Retinal pigment epithelial cell (primary cell): ENCODE data around the gene SELENOI.
A peak's percentile ranks its signal among the peaks of the same experiment; 100 is the strongest.
"Not testable (repeated sequence)": the region's sequence is repeated elsewhere in the genome, so short reads cannot be mapped to it uniquely, and the experiment has no call there.

Source experiments
- DNase-seq: peaks from one replicate; pipeline ENCODE4 v3.0.0-alpha.2; 2010; ENCODE audit warnings: low read depth
- H3K4me3 ChIP-seq: 2 replicates; pipeline ENCODE4 v1.5.1; 2011; ENCODE audit warnings: mild to moderate bottlenecking, low read length, control low read depth, moderate library complexity
- TF ChIP-seq, protein P1 (sequence below): conservative IDR thresholded peaks from 2 replicates; pipeline ENCODE4 v1.5.1; 2011; ENCODE audit warnings: low read depth, low read length, control low read depth, inconsistent platforms

Gene SELENOI

DNA sequence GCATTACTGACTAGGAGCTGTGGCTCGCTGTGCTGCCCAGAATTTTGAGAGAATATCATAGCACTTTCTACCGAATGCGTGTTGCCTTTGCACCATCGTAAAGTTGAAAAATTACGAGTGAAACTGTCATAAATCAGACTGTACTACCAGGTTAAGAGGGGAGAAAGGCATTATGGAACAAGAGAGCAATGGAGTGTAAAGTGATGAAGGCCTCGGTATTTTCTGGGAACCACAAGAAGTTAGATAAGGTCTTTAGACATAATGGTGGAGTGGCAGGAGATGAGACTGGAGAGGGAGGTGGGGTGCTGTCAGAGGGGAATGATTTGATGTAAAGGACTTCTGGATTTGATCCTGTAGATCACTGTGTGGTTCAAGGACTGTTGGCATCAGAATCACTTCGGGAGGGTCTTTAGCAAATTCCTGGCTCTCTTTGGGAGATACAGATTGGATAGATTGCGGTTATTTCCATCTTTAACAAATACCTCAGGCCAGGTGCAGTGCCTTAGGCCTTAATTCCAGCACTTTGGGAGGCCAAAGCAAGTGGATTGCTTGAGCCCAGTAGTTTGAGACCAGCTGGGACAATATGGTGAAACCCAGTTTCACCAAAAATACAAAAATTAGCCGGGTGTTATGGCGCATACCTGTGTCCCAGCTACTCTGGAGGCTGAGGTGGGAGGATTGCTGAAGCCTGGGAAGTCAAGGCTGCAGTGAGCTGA, 5.6 kb downstream of the SELENOI start:
- no peak overlapping the region for H3K4me3 ChIP-seq
- TF ChIP-seq, protein P1, sequence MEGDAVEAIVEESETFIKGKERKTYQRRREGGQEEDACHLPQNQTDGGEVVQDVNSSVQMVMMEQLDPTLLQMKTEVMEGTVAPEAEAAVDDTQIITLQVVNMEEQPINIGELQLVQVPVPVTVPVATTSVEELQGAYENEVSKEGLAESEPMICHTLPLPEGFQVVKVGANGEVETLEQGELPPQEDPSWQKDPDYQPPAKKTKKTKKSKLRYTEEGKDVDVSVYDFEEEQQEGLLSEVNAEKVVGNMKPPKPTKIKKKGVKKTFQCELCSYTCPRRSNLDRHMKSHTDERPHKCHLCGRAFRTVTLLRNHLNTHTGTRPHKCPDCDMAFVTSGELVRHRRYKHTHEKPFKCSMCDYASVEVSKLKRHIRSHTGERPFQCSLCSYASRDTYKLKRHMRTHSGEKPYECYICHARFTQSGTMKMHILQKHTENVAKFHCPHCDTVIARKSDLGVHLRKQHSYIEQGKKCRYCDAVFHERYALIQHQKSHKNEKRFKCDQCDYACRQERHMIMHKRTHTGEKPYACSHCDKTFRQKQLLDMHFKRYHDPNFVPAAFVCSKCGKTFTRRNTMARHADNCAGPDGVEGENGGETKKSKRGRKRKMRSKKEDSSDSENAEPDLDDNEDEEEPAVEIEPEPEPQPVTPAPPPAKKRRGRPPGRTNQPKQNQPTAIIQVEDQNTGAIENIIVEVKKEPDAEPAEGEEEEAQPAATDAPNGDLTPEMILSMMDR: no peak
- no peak for DNase-seq

DNA sequence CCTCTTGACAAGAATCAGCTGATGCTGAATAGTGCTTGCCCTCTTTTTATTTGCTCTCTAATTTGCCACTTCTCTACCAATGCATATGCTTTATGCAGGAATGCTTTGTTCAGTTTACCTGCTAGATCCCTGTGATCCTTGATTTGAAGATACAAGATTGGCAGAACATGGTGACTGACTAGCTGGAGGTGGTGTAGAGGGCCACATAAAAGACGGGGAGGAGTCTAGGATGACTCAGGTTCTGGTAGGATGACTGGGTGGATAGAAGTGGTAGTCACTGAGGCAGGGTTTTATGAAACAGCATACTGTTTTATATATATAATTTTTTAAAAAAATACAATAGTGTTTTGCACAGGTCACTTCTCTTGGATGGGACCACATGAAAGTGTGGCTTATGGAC, 6.9 kb downstream of the SELENOI start:
- TF ChIP-seq, protein P1: no peak
- no peak overlapping the region for H3K4me3 ChIP-seq
- DNase-seq: no peak

DNA sequence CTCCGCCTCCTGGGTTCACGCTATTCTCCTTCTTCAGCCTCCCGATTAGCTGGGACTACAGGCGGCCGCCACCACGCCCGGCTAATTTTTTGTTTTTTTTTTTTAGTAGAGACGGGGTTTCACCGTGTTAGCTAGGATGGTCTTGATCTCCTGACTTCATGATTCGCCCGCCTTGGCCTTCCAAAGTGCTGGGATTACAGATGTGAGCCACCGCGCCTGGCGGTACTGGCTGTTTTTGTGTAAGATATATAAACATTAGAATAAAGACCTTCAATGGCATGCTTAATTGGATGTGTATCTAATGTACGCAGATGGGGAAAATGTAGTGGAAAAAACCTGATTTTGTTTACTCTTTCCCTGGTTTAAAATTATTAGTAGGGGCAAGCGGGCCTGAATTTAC, 8.5 kb downstream of the SELENOI start:
- DNase-seq, H3K4me3 ChIP-seq: not testable (repeated sequence)

DNA sequence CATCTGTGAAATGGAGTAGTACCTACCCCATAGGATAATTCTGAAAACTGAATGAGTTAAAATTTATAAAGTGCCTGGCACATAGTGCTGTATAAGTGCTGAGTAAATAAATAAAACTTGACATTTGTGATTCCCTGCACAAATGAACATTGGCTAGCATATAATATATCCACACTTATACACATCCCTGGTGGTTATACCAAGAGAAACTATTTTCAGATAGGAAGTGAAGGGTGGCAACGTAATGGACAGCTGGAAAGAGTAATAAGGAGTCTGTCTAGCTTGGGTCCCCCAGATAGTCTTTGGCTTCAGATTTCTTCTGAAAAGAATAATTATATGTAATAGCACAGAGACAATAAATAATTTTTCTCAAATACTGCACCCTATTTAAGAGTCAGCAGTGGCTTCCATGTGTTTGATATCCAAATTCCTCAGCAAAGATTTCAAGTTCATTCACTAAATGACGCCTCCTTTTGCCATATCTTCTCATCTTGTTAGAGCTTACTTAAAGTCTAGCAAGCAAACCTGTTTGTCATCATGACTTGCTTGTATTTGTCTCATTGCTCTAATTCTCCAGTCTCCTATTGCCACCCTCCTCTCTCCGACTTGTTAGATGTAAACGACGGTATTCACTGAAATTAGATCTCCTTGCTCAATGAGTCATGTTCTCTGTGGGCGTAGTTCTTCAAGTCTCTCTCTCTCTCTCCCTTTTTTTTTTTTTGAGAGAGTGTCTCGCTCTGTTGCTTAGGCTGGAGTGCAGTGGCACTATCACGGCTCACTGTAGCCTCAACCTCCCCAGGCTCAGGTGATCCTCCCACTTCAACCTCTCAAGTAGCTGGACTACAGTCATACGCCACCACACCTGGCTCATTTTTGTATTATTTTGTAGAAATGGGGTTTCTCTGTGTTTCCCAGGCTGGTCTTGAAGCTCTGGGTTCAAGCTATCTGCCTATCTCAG, 9.4 kb downstream of the SELENOI start:
- TF ChIP-seq, protein P1: no peak
- peak; percentile 91 for DNase-seq
- H3K4me3 ChIP-seq: no peak overlapping the region

DNA sequence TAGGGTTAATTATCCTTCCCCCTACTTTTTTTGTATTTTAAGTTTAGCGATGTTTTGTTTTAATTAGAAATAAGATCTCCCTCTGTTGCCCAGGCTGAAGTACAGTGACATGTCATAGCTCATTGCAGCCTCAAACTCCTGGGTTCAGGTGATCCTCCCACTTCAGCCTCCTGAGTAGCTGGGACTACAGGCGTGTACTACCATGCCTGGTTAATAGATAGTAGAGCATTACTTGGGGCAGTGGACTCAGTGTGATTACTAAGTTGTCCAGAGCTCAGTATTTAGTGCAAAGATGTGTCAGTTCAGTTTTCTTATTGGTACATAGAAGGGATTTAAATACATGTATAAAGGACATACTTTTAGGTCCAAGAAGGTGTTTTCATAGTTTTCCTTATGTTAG, 10.2 kb downstream of the SELENOI start:
- DNase-seq: no peak
- TF ChIP-seq, protein P1: no peak
- no peak overlapping the region for H3K4me3 ChIP-seq

DNA sequence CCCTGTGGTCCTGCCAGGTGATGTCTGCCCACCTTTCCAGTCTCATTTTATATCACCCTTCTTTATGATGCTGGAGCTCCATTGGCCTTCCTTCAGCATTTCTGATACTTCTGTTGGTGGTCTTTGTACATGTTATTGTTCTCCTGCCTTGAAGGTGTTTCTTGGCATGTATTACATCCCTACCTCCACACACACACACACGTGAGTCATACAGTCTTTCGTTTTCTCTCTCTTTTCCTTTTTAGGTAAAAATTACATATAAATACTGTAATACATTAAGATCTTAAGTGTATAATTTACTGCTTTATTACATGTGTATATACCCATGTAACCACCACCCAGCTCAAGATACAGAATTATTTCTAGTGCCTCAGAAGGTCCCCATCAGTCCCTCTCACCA, 10.8 kb downstream of the SELENOI start:
- no peak for DNase-seq
- TF ChIP-seq, protein P1: no peak
- H3K4me3 ChIP-seq: no peak overlapping the region

DNA sequence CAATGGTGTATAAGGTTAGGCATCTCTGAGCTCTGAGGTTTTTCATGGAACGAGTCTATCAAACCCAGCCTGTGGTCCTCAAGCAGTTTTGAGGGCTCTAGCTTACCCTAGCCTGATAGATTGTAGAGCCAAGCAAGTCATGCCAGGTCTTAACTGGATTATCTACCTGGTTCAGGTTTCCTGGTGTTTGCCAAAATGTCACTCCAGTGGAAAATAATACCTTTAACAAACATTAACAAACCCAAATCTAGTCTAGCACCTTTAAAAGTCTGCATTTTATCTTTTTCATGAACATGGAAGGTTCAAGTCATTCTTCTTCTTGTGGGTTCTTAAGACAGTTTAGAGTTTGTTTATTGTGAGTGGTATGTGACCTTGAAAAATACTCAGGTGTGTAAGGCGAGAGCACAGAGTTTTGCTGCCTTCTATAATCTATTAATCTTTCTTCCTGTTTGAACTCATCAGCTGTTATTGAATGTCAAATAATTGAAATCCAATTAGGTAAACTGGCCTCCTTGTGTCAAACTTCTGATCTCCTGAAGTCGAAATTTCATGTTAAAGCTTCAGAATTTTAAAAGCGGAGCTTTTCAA, 14.0 kb downstream of the SELENOI start:
- H3K4me3 ChIP-seq: no peak overlapping the region
- no peak for DNase-seq
- TF ChIP-seq, protein P1: no peak
